ENCODE results near the gene VPS13C. TPM values are rescaled to one million over a fixed set of nuclear protein-coding genes. Genes with fewer than 3 reads are reported as not detected.

Gene VPS13C
- total RNA-seq, 1 experiment from 2014 or later: 18.6 TPM

- Histone ChIP-seq H3K36me3 (ENCODE audit: control insufficient read depth in 1 of 2, insufficient read depth in 2 of 2, low read length in 2 of 2) (no peaks in the 10 kb centered on the region), H3K9me2 (ENCODE audit: insufficient read depth) (no peaks in the 10 kb centered on the region), H3K79me2 (ENCODE audit: insufficient read depth, low read length) (no peaks in the 10 kb centered on the region), H3K9ac (ENCODE audit: low read length) (no peak overlapping the region), H3K27ac (ENCODE audit: low read depth, low read length) (no peak overlapping the region), H4K20me1 (ENCODE audit: insufficient read depth) (no peaks in the 10 kb centered on the region), H3K4me3 (replicated peaks in 1 of 2; ENCODE audit: low read depth in 1 of 2, low read length in 2 of 2) (no peak overlapping the region), H3K27me3 (ENCODE audit: insufficient read depth, low read length) (no peaks in the 10 kb centered on the region), H3K9me3 (ENCODE audit: control insufficient read depth in 1 of 2, insufficient read depth in 1 of 2, low read depth in 1 of 2, low read length in 2 of 2) (no peaks in the 10 kb centered on the region), H3K4me2 (ENCODE audit: low read length) (no peak overlapping the region), H3K4me1 (ENCODE audit: control insufficient read depth in 1 of 2, insufficient read depth in 2 of 2, low read length in 2 of 2) (no peaks in the 10 kb centered on the region), H2AFZ (ENCODE audit: low read depth, low read length, poor library complexity, severe bottlenecking) (no peak overlapping the region)
- TF ChIP-seq YY1 (IDR thresholded peaks at IDR 0.05; ENCODE audit: extremely low read depth, insufficient replicate concordance, low read depth, low read length) (no peak), CBX3 (IDR thresholded peaks at IDR 0.05; ENCODE audit: low read depth) (no peak), ELF1 (IDR thresholded peaks at IDR 0.05; ENCODE audit: borderline replicate concordance, low read depth) (no peak), SIN3A (IDR thresholded peaks at IDR 0.05; ENCODE audit: low read depth) (no peak), EGR1 (IDR thresholded peaks at IDR 0.05; ENCODE audit: low read depth) (no peak), ZFX (IDR thresholded peaks at IDR 0.05) (no peak), EZH2phosphoT487 (IDR thresholded peaks at IDR 0.05; ENCODE audit: borderline replicate concordance) (no peak), EZH2 (IDR thresholded peaks at IDR 0.05) (no peak), POLR2A (IDR thresholded peaks at IDR 0.05; ENCODE audit: borderline replicate concordance, extremely low read depth, insufficient read depth, insufficient read length) (no peak), POLR2AphosphoS5 (IDR thresholded peaks at IDR 0.05; ENCODE audit: low read depth, low read length) (no peak), JUND (IDR thresholded peaks at IDR 0.05) (no peak), CEBPB (IDR thresholded peaks at IDR 0.05; ENCODE audit: low read depth) (no peak), RAD21 (IDR thresholded peaks at IDR 0.05; ENCODE audit: low read depth) (no peak), REST (IDR thresholded peaks at IDR 0.05; ENCODE audit: low read depth) (no peak)
- RAD21 ChIA-PET (ENCODE audit: low non-redundant PET in 1 of 2, low total read pairs in 2 of 2, uncharacterized antibody in 2 of 2, unreplicated experiment in 2 of 2): no interaction called here
- intact Hi-C loops (cut with micrococcal nuclease): no loop called here
- POLR2A ChIA-PET: no interaction called here
- ATAC-seq: no peak
- CTCF ChIA-PET: interaction anchor here (1.6 kb wide), 1 partner anchor 27 kb away, joined by 4 read pairs; no protein-coding TSS in a partner anchor
- no TSS peak for BruUV-seq (replicated peaks)
- DNase-seq (ENCODE audit: low read depth, low spot score): no peak
These were observed 38.9 kb upstream of the VPS13C start for GRCh38 chr15:62099094-62099601.
